DND-41 (cell line): ENCODE data around the gene NMRK1.

Experiments
- ATAC-seq: fragments of 200-7000 bp; cut with Tn5 transposase; 3 replicates; pipeline ENCODE4 v1.9.1; 2021; ENCODE audit warnings: low read depth; ENCODE audit not compliant: insufficient read depth
- DNase-seq: peaks from one replicate; pipeline ENCODE4 v3.0.0-alpha.2; 2020
- H2AFZ ChIP-seq: 2 replicates; pipeline ENCODE4 v1.6.0; 2012; ENCODE audit warnings: low read depth, low read length
- H3K27ac ChIP-seq: 2 replicates; pipeline ENCODE4 v1.5.1; 2012; ENCODE audit warnings: low read length, inconsistent platforms
- H3K27me3 ChIP-seq: fragments of 200-600 bp; sonication (generic); 2 replicates; pipeline ENCODE4 v1.6.0; 2012; ENCODE audit warnings: low read length, mild to moderate bottlenecking, inconsistent platforms; ENCODE audit not compliant: insufficient read depth, poor library complexity
- H3K36me3 ChIP-seq: 2 replicates; pipeline ENCODE4 v1.5.1; 2012; ENCODE audit warnings: low read length, inconsistent platforms; ENCODE audit not compliant: insufficient read depth
- H3K4me1 ChIP-seq: 2 replicates; pipeline ENCODE4 v1.5.1; 2012; ENCODE audit warnings: mild to moderate bottlenecking, low read length; ENCODE audit not compliant: insufficient read depth
- H3K4me2 ChIP-seq: 2 replicates; pipeline ENCODE4 v1.6.0; 2012; ENCODE audit warnings: mild to moderate bottlenecking, moderate library complexity, low read length, inconsistent platforms; ENCODE audit not compliant: insufficient read depth
- H3K4me3 ChIP-seq, 2 experiments: fragments of 200-600 bp in 1 of 2; shearing (Covaris generic) in 1 of 2; 2 replicates each; pipeline ENCODE4 v1.5.1; 2012 to 2016; ENCODE audit warnings: inconsistent platforms in 2 of 2, low read length in 2 of 2, mild to moderate bottlenecking in 2 of 2, low read depth in 1 of 2, moderate library complexity in 1 of 2
- H3K79me2 ChIP-seq: 2 replicates; pipeline ENCODE4 v1.6.0; 2012; ENCODE audit warnings: low read length, inconsistent platforms; ENCODE audit not compliant: insufficient read depth
- H3K9ac ChIP-seq: 2 replicates; pipeline ENCODE4 v1.6.0; 2012; ENCODE audit warnings: low read depth, mild to moderate bottlenecking, inconsistent platforms, low read length, moderate library complexity
- H3K9me3 ChIP-seq: 2 replicates; pipeline ENCODE4 v1.5.1; 2012; ENCODE audit warnings: low read length, moderate library complexity, mild to moderate bottlenecking, inconsistent platforms; ENCODE audit not compliant: insufficient read depth, severe bottlenecking
- H4K20me1 ChIP-seq: 2 replicates; pipeline ENCODE4 v1.6.0; 2012; ENCODE audit warnings: low read length; ENCODE audit not compliant: insufficient read depth
- EZH2 ChIP-seq: IDR thresholded peaks from 3 replicates; pipeline ENCODE4 v1.6.1; 2012; ENCODE audit warnings: borderline replicate concordance, low read depth, mild to moderate bottlenecking, moderate library complexity, low read length, inconsistent platforms; ENCODE audit not compliant: severe bottlenecking
- TF ChIP-seq, protein P1 (sequence below): IDR thresholded peaks from 2 replicates; pipeline ENCODE4 v1.5.1; 2012; ENCODE audit warnings: borderline replicate concordance, low read length, moderate library complexity, mild to moderate bottlenecking; ENCODE audit not compliant: poor library complexity, severe bottlenecking; ENCODE audit errors: extremely low read depth

Gene NMRK1

DNA sequence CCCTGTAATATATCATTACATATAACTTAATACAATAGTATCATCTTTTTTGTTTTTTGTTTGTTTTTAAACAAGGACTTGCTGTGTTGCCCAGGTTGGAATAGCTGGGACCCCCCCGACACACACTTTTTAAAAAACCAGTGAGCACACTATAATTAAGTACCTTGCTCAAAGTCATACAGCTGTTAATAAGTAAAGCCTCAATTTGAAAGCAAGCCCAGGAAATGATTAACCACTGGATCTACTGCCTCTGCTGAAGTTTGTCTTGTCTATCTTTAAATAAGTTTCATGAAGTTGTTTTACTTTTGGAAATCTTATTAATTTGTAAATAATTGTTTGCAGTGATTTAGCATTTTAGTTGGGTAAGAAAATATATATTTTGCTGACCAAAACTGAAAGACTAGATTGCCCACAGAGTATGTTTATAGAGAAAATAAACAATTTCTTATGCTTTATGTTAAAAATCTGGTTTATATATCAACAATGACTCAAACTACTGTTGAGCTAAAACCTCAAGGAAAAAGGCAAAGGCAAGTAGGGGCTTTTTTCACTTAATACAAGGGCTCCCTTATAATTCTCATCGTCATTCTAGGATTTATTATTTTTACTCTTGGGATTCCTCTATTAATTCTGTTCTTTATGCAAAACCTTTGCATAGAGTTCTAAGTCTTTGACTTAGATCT is 54.0 kb downstream of the NMRK1 start:
- no peak overlapping the region for H3K4me3 ChIP-seq
- H4K20me1 ChIP-seq: no peaks in the 10 kb centered on the region
- H3K4me1 ChIP-seq: peaks cover 1% of the 10 kb centered on the region
- TF ChIP-seq, protein P1, sequence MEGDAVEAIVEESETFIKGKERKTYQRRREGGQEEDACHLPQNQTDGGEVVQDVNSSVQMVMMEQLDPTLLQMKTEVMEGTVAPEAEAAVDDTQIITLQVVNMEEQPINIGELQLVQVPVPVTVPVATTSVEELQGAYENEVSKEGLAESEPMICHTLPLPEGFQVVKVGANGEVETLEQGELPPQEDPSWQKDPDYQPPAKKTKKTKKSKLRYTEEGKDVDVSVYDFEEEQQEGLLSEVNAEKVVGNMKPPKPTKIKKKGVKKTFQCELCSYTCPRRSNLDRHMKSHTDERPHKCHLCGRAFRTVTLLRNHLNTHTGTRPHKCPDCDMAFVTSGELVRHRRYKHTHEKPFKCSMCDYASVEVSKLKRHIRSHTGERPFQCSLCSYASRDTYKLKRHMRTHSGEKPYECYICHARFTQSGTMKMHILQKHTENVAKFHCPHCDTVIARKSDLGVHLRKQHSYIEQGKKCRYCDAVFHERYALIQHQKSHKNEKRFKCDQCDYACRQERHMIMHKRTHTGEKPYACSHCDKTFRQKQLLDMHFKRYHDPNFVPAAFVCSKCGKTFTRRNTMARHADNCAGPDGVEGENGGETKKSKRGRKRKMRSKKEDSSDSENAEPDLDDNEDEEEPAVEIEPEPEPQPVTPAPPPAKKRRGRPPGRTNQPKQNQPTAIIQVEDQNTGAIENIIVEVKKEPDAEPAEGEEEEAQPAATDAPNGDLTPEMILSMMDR: no peak
- TF ChIP-seq EZH2: no peak
- H3K27ac ChIP-seq: no peak overlapping the region
- H3K4me2 ChIP-seq: no peak overlapping the region
- ATAC-seq (no peak), DNase-seq (no peak)
- no peaks in the 10 kb centered on the region for H3K36me3 ChIP-seq
- no peaks in the 10 kb centered on the region for H3K27me3 ChIP-seq
- no peak overlapping the region for H3K9ac ChIP-seq
- no peak overlapping the region for H2AFZ ChIP-seq
- no peaks in the 10 kb centered on the region for H3K9me3 ChIP-seq
- no peaks in the 10 kb centered on the region for H3K79me2 ChIP-seq

DNA sequence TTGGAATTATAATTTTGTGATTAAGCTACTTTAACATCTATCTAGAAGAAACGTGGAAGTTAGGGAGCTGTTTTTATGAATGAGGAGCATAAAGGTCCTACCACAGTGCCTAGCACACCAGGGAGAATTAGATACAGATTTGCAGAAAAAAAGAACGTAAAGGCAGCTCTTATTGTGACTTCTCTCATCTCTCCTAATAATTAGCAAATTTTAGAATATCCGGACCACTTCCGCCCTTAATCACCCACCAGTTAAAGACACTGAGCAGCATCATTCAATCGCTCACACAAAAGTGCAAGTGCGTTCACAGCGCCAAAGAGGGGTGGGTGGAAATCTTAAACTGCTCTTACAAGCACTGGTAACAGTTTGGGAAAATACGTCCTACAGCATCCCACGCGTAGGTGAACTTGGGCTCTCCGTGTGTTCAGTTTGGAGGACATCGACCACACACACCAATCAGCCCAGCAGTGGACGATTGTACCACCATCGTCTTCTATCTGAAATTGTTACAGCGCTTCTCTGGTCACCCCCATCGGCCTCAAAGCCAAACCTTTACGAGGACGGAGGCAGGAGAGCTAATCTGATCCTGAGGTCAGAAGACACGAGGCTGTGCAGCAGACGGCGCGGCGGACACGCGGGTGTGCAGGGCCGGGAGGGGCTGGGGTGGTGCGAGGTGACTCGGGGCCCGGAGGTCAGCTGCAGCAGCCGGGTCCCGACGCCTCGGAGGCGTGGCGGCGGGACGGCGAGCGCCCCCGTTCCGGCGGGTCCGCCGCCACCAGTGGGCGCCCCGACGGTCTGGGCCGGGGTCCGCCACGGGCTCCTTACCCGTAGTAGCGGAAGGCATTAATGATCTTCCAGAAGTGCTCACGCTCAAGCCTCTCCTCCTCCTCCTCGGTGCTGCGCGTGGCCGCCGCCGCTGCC is 60.5 kb downstream of the NMRK1 start:
- Histone ChIP-seq H2AFZ (peak overlapping the region; percentile 83), H3K27ac (peak overlapping the region; percentile 89), H3K4me1 (peaks cover 45% of the 10 kb centered on the region), H4K20me1 (peaks cover 3% of the 10 kb centered on the region; the same call in 1 of the 2 replicates), H3K27me3 (no peaks in the 10 kb centered on the region), H3K4me2 (peak overlapping the region; percentile 80), H3K9ac (peak overlapping the region; percentile 68), H3K79me2 (peaks cover 55% of the 10 kb centered on the region), H3K9me3 (no peaks in the 10 kb centered on the region), H3K36me3 (peaks cover 3% of the 10 kb centered on the region; the same call in 1 of the 2 replicates), H3K4me3 (peak overlapping the region; percentile 51 to 92; a peak in 3 of 4 replicates)
- ATAC-seq (peak; percentile 24), DNase-seq (peak; percentile 49)
- TF ChIP-seq, protein P1: peak; percentile 23
- no peak for TF ChIP-seq EZH2

GRCh38 chr9:75023846-75024245 is 64.1 kb downstream of the NMRK1 start:
- peaks cover 3% of the 10 kb centered on the region; the same call in 1 of the 2 replicates for H3K36me3 ChIP-seq
- no peak for ATAC-seq
- no peak overlapping the region for H3K4me3 ChIP-seq
- peaks cover 57% of the 10 kb centered on the region for H3K4me1 ChIP-seq
- no peak overlapping the region for H3K27ac ChIP-seq
- H2AFZ ChIP-seq: no peak overlapping the region
- no peaks in the 10 kb centered on the region for H3K27me3 ChIP-seq
- H4K20me1 ChIP-seq: peaks cover 3% of the 10 kb centered on the region; the same call in 1 of the 2 replicates
- no peak for DNase-seq
- TF ChIP-seq, protein P1: no peak
- TF ChIP-seq EZH2: no peak
- peaks cover 86% of the 10 kb centered on the region for H3K79me2 ChIP-seq
- no peak overlapping the region; the same call in 1 of the 2 replicates for H3K4me2 ChIP-seq
- H3K9me3 ChIP-seq: no peaks in the 10 kb centered on the region
- H3K9ac ChIP-seq: no peak overlapping the region
